Hepatocyte (in vitro differentiated cells): ENCODE results near the gene COX8A.

ENCODE experiments used
- EZH2 ChIP-seq: fragments of 200-600 bp; sonication (generic); IDR thresholded peaks from 2 replicates; pipeline ENCODE4 v1.6.1; 2016; ENCODE audit warnings: antibody characterized with exemption, mild to moderate bottlenecking, borderline replicate concordance
- EZH2phosphoT487 ChIP-seq: fragments of 200-600 bp; sonication (generic); IDR thresholded peaks from one replicate; pipeline ENCODE4 v1.6.1; 2018; ENCODE audit warnings: antibody characterized with exemption, mild to moderate bottlenecking, low read depth, moderate library complexity; ENCODE audit not compliant: unreplicated experiment, severe bottlenecking
- TF ChIP-seq, protein P1 (sequence below): fragments of 200-600 bp; sonication (generic); IDR thresholded peaks from 2 replicates; pipeline ENCODE4 v1.5.1; 2016; ENCODE audit warnings: antibody characterized with exemption, mild to moderate bottlenecking; ENCODE audit not compliant: poor library complexity

DNA sequence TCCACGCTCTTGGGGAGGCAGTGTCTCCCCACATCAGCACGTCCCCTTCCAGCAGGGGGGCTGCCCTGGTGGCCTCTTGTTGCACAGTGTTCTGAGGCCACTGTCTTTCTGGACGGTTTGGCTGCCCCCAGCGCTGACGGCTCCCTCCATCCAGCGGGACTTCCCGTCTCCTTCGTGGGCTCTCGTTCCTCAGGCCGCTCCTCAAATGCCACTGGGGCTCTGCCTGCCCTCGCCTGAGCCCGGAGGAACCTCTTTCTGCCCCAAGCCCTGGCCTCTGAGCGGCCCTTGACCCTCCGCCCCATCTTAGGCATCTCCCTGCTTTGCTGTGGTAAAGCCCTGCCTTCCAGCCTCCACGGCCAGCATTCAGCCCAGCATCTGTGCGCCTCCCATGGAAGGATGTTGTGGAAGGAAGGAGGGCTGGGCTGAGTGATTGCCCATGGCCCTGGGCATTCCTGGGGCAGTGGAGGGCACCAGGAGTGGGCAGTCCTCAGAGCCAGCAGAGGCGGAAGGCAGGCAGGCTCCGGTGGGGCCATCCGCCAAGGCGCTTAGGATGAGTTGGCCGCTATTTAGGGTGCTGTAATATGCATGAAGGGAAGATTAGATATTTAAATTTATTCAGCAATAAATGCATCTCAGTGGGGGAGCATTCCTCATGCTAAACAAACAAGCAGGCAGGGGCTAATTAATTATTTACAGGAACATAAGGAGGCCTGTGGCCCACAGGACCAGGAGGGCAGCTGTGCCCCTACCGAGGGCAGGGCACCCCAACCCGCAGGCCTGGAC lies 29.6 kb downstream of the COX8A start:
- TF ChIP-seq, protein P1, sequence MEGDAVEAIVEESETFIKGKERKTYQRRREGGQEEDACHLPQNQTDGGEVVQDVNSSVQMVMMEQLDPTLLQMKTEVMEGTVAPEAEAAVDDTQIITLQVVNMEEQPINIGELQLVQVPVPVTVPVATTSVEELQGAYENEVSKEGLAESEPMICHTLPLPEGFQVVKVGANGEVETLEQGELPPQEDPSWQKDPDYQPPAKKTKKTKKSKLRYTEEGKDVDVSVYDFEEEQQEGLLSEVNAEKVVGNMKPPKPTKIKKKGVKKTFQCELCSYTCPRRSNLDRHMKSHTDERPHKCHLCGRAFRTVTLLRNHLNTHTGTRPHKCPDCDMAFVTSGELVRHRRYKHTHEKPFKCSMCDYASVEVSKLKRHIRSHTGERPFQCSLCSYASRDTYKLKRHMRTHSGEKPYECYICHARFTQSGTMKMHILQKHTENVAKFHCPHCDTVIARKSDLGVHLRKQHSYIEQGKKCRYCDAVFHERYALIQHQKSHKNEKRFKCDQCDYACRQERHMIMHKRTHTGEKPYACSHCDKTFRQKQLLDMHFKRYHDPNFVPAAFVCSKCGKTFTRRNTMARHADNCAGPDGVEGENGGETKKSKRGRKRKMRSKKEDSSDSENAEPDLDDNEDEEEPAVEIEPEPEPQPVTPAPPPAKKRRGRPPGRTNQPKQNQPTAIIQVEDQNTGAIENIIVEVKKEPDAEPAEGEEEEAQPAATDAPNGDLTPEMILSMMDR, result no peak
- TF ChIP-seq EZH2 (no peak), EZH2phosphoT487 (no peak)
